Ascending aorta (tissue), 2 donors: ENCODE data around the gene PPM1A. TPM values are rescaled to one million over a fixed set of nuclear protein-coding genes. Genes with fewer than 3 reads are reported as not detected.

Experiments used
- DNase-seq, 2 donors: peaks; one replicate each; pipeline ENCODE4 v3.0.0-alpha.2; 2019; ENCODE audit warnings: low spot score in 2 of 2
- H3K27ac ChIP-seq, 2 donors: fragments of 200-600 bp; sonication (generic); one replicate each; pipeline ENCODE4 v1.5.1; 2016 to 2017; ENCODE audit warnings: mild to moderate bottlenecking in 1 of 2
- H3K27me3 ChIP-seq: fragments of 200-600 bp; sonication (generic); one replicate; pipeline ENCODE4 v1.5.1; 2017
- H3K36me3 ChIP-seq, 2 donors: fragments of 200-600 bp; sonication (generic); one replicate each; pipeline ENCODE4 v1.5.1; 2016
- H3K4me1 ChIP-seq, 2 donors: fragments of 200-600 bp; sonication (generic); one replicate each; pipeline ENCODE4 v1.5.1; 2016 to 2017; ENCODE audit warnings: mild to moderate bottlenecking in 1 of 2
- H3K4me3 ChIP-seq, 2 donors: fragments of 200-600 bp; sonication (generic); one replicate each; pipeline ENCODE4 v1.5.1; 2016 to 2017; ENCODE audit warnings: mild to moderate bottlenecking in 1 of 2
- H3K9me3 ChIP-seq, 2 donors: fragments of 200-600 bp; sonication (generic); one replicate each; pipeline ENCODE4 v1.5.1; 2016
- CTCF ChIP-seq, 3 experiments: fragments of 200-600 bp in 2 of 3; fragments of 450-650 bp in 1 of 3; sonication (generic) in 2 of 3; IDR thresholded peaks; one replicate each; pipeline ENCODE4 v1.5.1; 2016 to 2019; ENCODE audit warnings: antibody characterized with exemption in 3 of 3, mild to moderate bottlenecking in 1 of 3, moderate library complexity in 1 of 3
- intact Hi-C: fragments of 100-400 bp; cut with DNase I; formaldehyde crosslinking; loops from one replicate; pipeline ENCODE4 v1.15.1; 2023
- total RNA-seq: library from RNA; depleted of rRNA; stranded (reverse); fragments of >200 nt; gene quantifications from one replicate; pipeline ENCODE4 v1.1.0, GENCODE V29; 2016

Gene PPM1A
- total RNA-seq, 1 donor from 2014 or later, result 25.0 TPM

GRCh38 chr14:60273956-60274355 lies 24.9 kb downstream of the PPM1A start:
- Histone ChIP-seq H3K27me3 (no peaks in the 10 kb centered on the region), H3K4me1 (peaks cover 0 to 17% of the 10 kb centered on the region in 2 donors), H3K4me3 (no peak overlapping the region), H3K9me3 (no peaks in the 10 kb centered on the region), H3K36me3 (peaks cover 0 to 2% of the 10 kb centered on the region in 2 donors), H3K27ac (no peak overlapping the region)
- intact Hi-C loops, result no loop called here
- no peak for TF ChIP-seq CTCF (IDR thresholded peaks at IDR 0.05)
- DNase-seq, result no peak

- H3K9me3 ChIP-seq, result no peaks in the 10 kb centered on the region
- H3K4me3 ChIP-seq, result no peak overlapping the region
- TF ChIP-seq CTCF (IDR thresholded peaks at IDR 0.05), result no peak
- no peaks in the 10 kb centered on the region for H3K27me3 ChIP-seq
- H3K4me1 ChIP-seq, result peaks cover 0 to 17% of the 10 kb centered on the region in 2 donors
- no peak for DNase-seq
- intact Hi-C loops, result no loop called here
- H3K27ac ChIP-seq, result no peak overlapping the region
- H3K36me3 ChIP-seq, result peaks cover 0 to 6% of the 10 kb centered on the region in 2 donors
Observed at GRCh38 chr14:60274448-60274847, 25.4 kb downstream of the PPM1A start.

GRCh38 chr14:60275932-60276331 lies 26.9 kb downstream of the PPM1A start:
- intact Hi-C loops, result no loop called here
- no peak overlapping the region for H3K27ac ChIP-seq
- H3K36me3 ChIP-seq, result peaks cover 0 to 8% of the 10 kb centered on the region in 2 donors
- H3K4me3 ChIP-seq, result no peak overlapping the region
- no peaks in the 10 kb centered on the region for H3K9me3 ChIP-seq
- TF ChIP-seq CTCF (IDR thresholded peaks at IDR 0.05), result no peak
- H3K4me1 ChIP-seq, result peaks cover 0 to 17% of the 10 kb centered on the region in 2 donors
- DNase-seq, result no peak
- no peaks in the 10 kb centered on the region for H3K27me3 ChIP-seq

GRCh38 chr14:60276347-60276746 lies 27.3 kb downstream of the PPM1A start:
- Histone ChIP-seq H3K27ac (no peak overlapping the region), H3K27me3 (no peaks in the 10 kb centered on the region)
- intact Hi-C loops, result no loop called here

GRCh38 chr14:60277605-60278190 lies 28.7 kb downstream of the PPM1A start:
- H3K4me1 ChIP-seq, result peaks cover 0 to 13% of the 10 kb centered on the region in 2 donors
- no peaks in the 10 kb centered on the region for H3K9me3 ChIP-seq
- no peak for TF ChIP-seq CTCF (IDR thresholded peaks at IDR 0.05)
- H3K4me3 ChIP-seq, result no peak overlapping the region
- DNase-seq, result no peak
- H3K27me3 ChIP-seq, result no peaks in the 10 kb centered on the region
- H3K36me3 ChIP-seq, result peaks cover 2 to 11% of the 10 kb centered on the region in 2 donors
- intact Hi-C loops, result no loop called here
- no peak overlapping the region for H3K27ac ChIP-seq

More at GRCh38 chr14:60276347-60276746, 27.3 kb downstream of the PPM1A start:
- peaks cover 0 to 17% of the 10 kb centered on the region in 2 donors for H3K4me1 ChIP-seq
- no peaks in the 10 kb centered on the region for H3K9me3 ChIP-seq
- peak overlapping the region in 1 of 2 donors; percentile 7 for H3K4me3 ChIP-seq
- no peak for TF ChIP-seq CTCF (IDR thresholded peaks at IDR 0.05)
- no peak for DNase-seq
- peaks cover 0 to 8% of the 10 kb centered on the region in 2 donors for H3K36me3 ChIP-seq
